Esophagus squamous epithelium (tissue), 4 donors: Measurements from ENCODE around the gene GABRA5.
"Not testable (repeated sequence)": the region's sequence is repeated elsewhere in the genome, so short reads cannot be mapped to it uniquely, and the experiment has no call there.

Experiments used
- CTCF ChIP-seq, 6 experiments: fragments of 450-650 bp in 4 of 6; fragments of 200-600 bp in 2 of 6; sonication (generic) in 2 of 6; IDR thresholded peaks; one replicate each; pipeline ENCODE4 v1.5.1; 2016 to 2019; ENCODE audit warnings: antibody characterized with exemption in 6 of 6, mild to moderate bottlenecking in 4 of 6, moderate library complexity in 4 of 6
- POLR2A ChIP-seq, 4 donors: fragments of 450-650 bp; IDR thresholded peaks; one replicate each; pipeline ENCODE4 v1.6.1; 2017; ENCODE audit warnings: antibody characterized with exemption in 4 of 4, mild to moderate bottlenecking in 4 of 4, moderate library complexity in 3 of 4

- not testable (repeated sequence) for TF ChIP-seq CTCF, POLR2A (IDR thresholded peaks at IDR 0.05)
Observed at GRCh38 chr15:26895346-26895745, 28.5 kb downstream of the GABRA5 start.
